Measurements from ENCODE around the gene CTR9.

- TF ChIP-seq CTCF (IDR thresholded peaks at IDR 0.05) (no peak), POLR2A (IDR thresholded peaks at IDR 0.05) (no peak)
Measured at GRCh38 chr11:10746871-10747270, 4.2 kb upstream of the CTR9 start.

Measured in heart left ventricle (tissue), 13 donors.